Measurements from ENCODE around the gene ZRANB1. TPM values are rescaled to one million over a fixed set of nuclear protein-coding genes. Genes with fewer than 3 reads are reported as not detected.

The ZRANB1 gene
- total and polyA plus RNA-seq, 8 donors, result 7.0 to 63.7 (median 10.9) TPM

GRCh38 chr10:124903111-124903510 is 38.8 kb upstream of the ZRANB1 start:
- no peak overlapping the region for H3K27ac ChIP-seq
- H3K9me3 ChIP-seq, result no peaks in the 10 kb centered on the region
- no peaks in the 10 kb centered on the region for H3K36me3 ChIP-seq
- TF ChIP-seq POLR2AphosphoS5 (IDR thresholded peaks at IDR 0.05), result no peak
- TF ChIP-seq, protein P1, sequence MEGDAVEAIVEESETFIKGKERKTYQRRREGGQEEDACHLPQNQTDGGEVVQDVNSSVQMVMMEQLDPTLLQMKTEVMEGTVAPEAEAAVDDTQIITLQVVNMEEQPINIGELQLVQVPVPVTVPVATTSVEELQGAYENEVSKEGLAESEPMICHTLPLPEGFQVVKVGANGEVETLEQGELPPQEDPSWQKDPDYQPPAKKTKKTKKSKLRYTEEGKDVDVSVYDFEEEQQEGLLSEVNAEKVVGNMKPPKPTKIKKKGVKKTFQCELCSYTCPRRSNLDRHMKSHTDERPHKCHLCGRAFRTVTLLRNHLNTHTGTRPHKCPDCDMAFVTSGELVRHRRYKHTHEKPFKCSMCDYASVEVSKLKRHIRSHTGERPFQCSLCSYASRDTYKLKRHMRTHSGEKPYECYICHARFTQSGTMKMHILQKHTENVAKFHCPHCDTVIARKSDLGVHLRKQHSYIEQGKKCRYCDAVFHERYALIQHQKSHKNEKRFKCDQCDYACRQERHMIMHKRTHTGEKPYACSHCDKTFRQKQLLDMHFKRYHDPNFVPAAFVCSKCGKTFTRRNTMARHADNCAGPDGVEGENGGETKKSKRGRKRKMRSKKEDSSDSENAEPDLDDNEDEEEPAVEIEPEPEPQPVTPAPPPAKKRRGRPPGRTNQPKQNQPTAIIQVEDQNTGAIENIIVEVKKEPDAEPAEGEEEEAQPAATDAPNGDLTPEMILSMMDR (IDR thresholded peaks at IDR 0.05), result no peak
- TF ChIP-seq POLR2A (IDR thresholded peaks at IDR 0.05), result no peak
- no peak for TF ChIP-seq EP300 (IDR thresholded peaks at IDR 0.05)
- no peak overlapping the region for H3K4me3 ChIP-seq
- intact Hi-C loops (cut with DNase I; ENCODE audit: low total_unique reads), result no loop called here
- 16 to 34% (median 24%) methylated on average over 2 of the region's 2 CpGs for WGBS, 5 donors
- peaks cover 0 to 5% (median 0%) of the 10 kb centered on the region in 4 donors for H3K4me1 ChIP-seq
- no peak for DNase-seq
- peaks cover 0 to 4% (median 0%) of the 10 kb centered on the region in 3 donors for H3K27me3 ChIP-seq

GRCh38 chr10:124904796-124905195 is 37.1 kb upstream of the ZRANB1 start:
- no peaks in the 10 kb centered on the region for H3K4me1 ChIP-seq
- no peak for DNase-seq
- no peak overlapping the region for H3K4me3 ChIP-seq
- no peak overlapping the region for H3K27ac ChIP-seq
- H3K9me3 ChIP-seq, result no peaks in the 10 kb centered on the region
- 77 to 96% (median 95%) methylated on average over 2 of the region's 2 CpGs for WGBS, 5 donors
- no peak for TF ChIP-seq POLR2AphosphoS5 (IDR thresholded peaks at IDR 0.05)
- TF ChIP-seq, protein P1 (IDR thresholded peaks at IDR 0.05), result no peak
- intact Hi-C loops (cut with DNase I; ENCODE audit: low total_unique reads), result no loop called here
- H3K27me3 ChIP-seq, result no peaks in the 10 kb centered on the region
- no peaks in the 10 kb centered on the region for H3K36me3 ChIP-seq

DNA sequence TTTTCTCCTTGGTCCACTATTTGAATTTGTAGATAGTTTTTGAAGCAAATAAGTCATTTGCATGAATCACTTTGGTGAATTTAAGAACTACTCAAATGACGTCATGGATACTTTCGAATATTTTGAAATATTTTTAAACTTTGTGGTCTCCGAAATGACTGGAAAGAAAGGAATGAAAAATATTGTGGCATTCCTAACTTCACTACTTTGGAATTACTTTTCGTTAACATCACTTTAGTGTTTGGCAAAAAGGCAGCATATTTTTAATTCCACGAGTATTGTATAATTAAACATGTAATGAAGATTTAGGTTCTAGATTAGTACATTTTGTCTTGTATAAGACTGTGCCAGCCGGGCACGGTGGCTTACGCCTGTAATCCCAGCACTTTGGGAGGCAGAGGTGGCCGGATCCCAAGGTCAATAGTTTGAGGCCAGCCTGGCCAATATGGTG is 35.3 kb upstream of the ZRANB1 start:
- intact Hi-C loops (cut with DNase I; ENCODE audit: low total_unique reads), result no loop called here

DNA sequence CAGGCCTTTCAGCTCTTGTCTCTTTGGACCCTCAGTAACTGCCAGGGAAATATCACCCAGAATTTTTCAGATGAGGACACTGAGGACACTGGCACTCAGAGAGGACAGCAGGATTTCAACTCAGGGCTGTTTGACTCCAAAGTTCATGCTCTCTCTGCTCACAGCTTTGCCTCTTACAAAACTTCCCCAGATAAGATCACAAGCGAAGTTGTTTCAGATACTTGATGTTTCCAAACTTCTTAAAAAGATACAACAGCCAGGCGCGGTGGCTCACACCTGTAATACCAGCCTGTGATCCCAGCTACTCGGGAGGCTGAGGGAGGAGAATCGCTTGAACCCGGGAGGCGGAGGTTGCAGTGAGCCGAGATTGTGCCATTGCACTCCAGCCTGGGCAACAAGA is 32.4 kb upstream of the ZRANB1 start:
- 70 to 92% (median 85%) methylated on average over 8 of the region's 8 CpGs for WGBS, 5 donors

More for the DNA sequence above, 35.3 kb upstream of the ZRANB1 start:
- Histone ChIP-seq H3K27me3 (no peaks in the 10 kb centered on the region), H3K9me3 (no peaks in the 10 kb centered on the region), H3K27ac (no peak overlapping the region), H3K36me3 (no peaks in the 10 kb centered on the region), H3K4me3 (no peak overlapping the region), H3K4me1 (peaks cover 4 to 9% (median 6%) of the 10 kb centered on the region in 4 donors)
- TF ChIP-seq POLR2A (IDR thresholded peaks at IDR 0.05) (no peak), POLR2AphosphoS5 (IDR thresholded peaks at IDR 0.05) (no peak), EP300 (IDR thresholded peaks at IDR 0.05) (no peak)
- TF ChIP-seq, protein P1 (IDR thresholded peaks at IDR 0.05), result no peak
- DNase-seq, result no peak
- WGBS, 5 donors, result 70 to 85% (median 78%) methylated on average over 9 of the region's 9 CpGs

More for the DNA sequence above, 32.4 kb upstream of the ZRANB1 start:
- no peak overlapping the region for H3K27ac ChIP-seq
- no peak overlapping the region for H3K4me3 ChIP-seq
- no peaks in the 10 kb centered on the region for H3K36me3 ChIP-seq
- no peaks in the 10 kb centered on the region for H3K27me3 ChIP-seq
- intact Hi-C loops (cut with DNase I; ENCODE audit: low total_unique reads), result no loop called here
- TF ChIP-seq, protein P1 (IDR thresholded peaks at IDR 0.05), result no peak
- TF ChIP-seq EP300 (IDR thresholded peaks at IDR 0.05) (no peak), POLR2A (IDR thresholded peaks at IDR 0.05) (no peak), POLR2AphosphoS5 (IDR thresholded peaks at IDR 0.05) (no peak)
- H3K9me3 ChIP-seq, result no peaks in the 10 kb centered on the region
- DNase-seq, result no peak
- H3K4me1 ChIP-seq, result peaks cover 4 to 20% (median 15%) of the 10 kb centered on the region in 4 donors
